HG02970 (cell line): Measurements from ENCODE around the gene NUPR2.
"Not testable (repeated sequence)": the region's sequence is repeated elsewhere in the genome, so short reads cannot be mapped to it uniquely, and the experiment has no call there.

Source experiments
- ATAC-seq: cut with Tn5 transposase; IDR thresholded peaks from one replicate; pipeline ENCODE4 v1.9.1; 2021; ENCODE audit warnings: mild to moderate bottlenecking, moderate library complexity, moderate number of reproducible peaks; ENCODE audit not compliant: unreplicated experiment, low FRiP score

Gene NUPR2

GRCh38 chr7:56087445-56087844 is 28.8 kb downstream of the NUPR2 start:
- no peak for ATAC-seq

GRCh38 chr7:56086761-56087160 is 29.5 kb downstream of the NUPR2 start:
- no peak for ATAC-seq

DNA sequence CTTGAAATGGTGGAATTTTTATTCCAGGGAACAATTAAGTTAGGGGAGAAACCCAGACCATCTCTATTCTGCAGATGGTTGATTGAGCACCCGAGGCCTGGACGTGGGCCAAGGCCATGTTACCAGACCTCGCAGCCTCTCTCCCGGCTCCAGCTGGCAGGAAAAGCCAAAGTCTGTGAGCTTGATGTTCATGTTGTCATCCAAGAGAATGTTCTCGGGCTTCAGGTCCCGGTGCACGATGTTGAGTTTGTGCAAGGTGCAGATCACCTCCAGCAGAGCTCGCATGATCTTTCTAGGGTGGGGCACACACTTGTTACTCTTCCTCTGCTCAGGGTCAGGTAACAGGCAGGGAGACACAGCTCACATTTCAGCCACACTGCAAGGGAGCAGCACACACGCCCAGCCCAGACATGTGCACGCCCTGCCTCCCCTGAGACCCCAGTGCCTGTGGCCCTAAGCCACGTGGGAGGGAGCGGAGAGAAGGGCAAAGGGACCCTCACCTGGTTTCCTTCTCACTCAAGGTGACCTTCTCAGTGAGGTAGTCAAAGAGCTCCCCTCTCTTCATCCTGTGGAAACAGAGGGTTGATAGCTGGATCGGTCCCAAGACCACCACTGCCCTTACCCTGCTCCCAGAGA is 32.9 kb downstream of the NUPR2 start:
- no peak for ATAC-seq

GRCh38 chr7:56081626-56082340 is 34.4 kb downstream of the NUPR2 start:
- no peak for ATAC-seq

DNA sequence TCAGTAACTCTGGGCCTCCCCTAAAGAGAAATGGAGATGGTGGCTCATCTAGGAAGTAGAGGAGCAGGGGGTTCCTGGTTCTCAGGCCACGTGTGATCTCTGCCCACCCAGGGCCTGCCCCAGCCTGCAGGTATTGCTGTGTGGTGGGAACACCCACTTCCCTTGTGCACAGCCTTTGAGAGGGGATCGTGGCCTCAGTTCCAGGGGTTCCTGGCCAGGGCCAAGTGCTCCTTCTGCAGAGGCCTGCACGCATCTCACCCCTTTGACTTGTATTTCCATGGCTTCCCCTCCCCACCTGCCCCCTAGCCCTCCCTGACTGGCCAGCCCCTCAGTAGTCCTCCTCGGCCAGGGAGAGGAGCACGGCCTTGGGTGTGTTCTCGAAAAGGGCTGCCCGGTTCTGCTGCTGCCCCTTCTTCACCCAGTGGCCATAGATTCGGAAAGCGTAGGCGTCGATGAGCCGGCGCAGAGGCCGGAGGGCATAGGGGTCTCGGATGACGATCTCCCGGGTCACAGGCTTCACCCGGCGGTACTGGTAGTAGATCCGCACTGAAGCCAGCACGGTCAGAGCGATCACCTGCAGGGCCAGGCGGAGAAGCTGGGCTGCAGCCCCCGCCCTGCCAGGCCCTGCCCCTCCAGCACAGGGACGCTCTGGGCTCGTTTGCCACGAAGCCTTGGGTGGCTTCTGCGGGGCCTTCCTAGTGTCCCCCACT is 35.3 kb downstream of the NUPR2 start:
- ATAC-seq = not testable (repeated sequence)

DNA sequence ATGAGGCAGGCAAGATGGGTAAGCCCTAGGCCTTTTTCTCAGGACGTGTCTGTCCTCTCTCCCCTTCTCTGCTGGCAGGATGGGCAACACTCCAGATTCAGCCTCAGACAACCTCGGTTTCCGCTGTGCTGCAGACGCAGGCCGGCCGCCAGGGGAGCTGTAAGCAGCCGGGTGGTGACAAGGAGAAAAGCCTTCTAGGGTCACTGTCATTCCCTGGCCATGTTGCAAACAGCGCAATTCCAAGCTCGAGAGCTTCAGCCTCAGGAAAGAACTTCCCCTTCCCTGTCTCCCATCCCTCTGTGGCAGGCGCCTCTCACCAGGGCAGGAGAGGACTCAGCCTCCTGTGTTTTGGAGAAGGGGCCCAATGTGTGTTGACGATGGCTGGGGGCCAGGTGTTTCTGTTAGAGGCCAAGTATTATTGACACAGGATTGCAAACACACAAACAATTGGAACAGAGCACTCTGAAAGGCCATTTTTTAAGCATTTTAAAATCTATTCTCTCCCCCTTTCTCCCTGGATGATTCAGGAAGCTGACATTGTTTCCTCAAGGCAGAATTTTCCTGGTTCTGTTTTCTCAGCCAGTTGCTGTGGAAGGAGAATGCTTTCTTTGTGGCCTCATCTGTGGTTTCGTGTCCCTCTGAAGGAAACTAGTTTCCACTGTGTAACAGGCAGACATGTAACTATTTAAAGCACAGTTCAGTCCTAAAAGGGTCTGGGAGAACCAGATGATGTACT is 36.6 kb downstream of the NUPR2 start:
- no peak for ATAC-seq

DNA sequence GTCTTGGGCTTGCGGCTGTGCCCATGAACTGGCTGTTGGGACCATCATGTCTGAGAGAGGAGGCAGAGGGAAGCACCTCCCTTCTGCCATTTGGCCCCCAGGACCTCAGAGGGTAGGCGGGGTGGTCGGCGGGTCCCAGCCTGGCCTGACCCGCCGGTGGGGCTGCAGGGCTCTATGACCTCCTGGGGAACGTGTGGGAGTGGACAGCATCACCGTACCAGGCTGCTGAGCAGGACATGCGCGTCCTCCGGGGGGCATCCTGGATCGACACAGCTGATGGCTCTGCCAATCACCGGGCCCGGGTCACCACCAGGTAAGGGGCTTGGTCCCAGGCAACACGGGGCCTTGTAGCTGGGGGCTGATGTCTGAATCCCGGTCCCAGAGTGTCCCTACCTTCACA is 38.0 kb downstream of the NUPR2 start:
- ATAC-seq = no peak

GRCh38 chr7:56077681-56078080 is 38.5 kb downstream of the NUPR2 start:
- ATAC-seq = no peak

GRCh38 chr7:56074371-56074791 is 41.8 kb downstream of the NUPR2 start:
- ATAC-seq = peak; percentile 84

- ATAC-seq = not testable (repeated sequence)
These were observed 49.8 kb downstream of the NUPR2 start for GRCh38 chr7:56066376-56066775.
